Kidney epithelial cell (primary cell): ENCODE results near the gene IL37. TPM values are rescaled to one million over a fixed set of nuclear protein-coding genes. Genes with fewer than 3 reads are reported as not detected.

Source experiments
- DNase-seq: peaks from one replicate; pipeline ENCODE4 v3.0.0-alpha.2; 2010; ENCODE audit warnings: low read depth
- H3K27me3 ChIP-seq: 2 replicates; pipeline ENCODE4 v1.6.0; 2011; ENCODE audit warnings: low read length; ENCODE audit not compliant: control insufficient read depth, insufficient read depth
- H3K36me3 ChIP-seq: 2 replicates; pipeline ENCODE4 v1.5.1; 2011; ENCODE audit warnings: low read length; ENCODE audit not compliant: control insufficient read depth, insufficient read depth
- H3K4me3 ChIP-seq: 2 replicates; pipeline ENCODE4 v1.5.1; 2011; ENCODE audit warnings: low read depth, mild to moderate bottlenecking, control low read depth, low read length
- total RNA-seq: library from RNA; depleted of rRNA; stranded (reverse); fragments of >200 nt; gene quantifications from 2 replicates; pipeline ENCODE4 v1.2.3, GENCODE V29; 2015
- TF ChIP-seq, protein P1 (sequence below): IDR thresholded peaks from 2 replicates; pipeline ENCODE4 v1.5.1; 2011; ENCODE audit warnings: mild to moderate bottlenecking, moderate library complexity, low read length, control low read depth, inconsistent platforms; ENCODE audit not compliant: insufficient read depth, poor library complexity, severe bottlenecking

The IL37 gene
- total RNA-seq, 1 donor from 2014 or later, result not detected

DNA sequence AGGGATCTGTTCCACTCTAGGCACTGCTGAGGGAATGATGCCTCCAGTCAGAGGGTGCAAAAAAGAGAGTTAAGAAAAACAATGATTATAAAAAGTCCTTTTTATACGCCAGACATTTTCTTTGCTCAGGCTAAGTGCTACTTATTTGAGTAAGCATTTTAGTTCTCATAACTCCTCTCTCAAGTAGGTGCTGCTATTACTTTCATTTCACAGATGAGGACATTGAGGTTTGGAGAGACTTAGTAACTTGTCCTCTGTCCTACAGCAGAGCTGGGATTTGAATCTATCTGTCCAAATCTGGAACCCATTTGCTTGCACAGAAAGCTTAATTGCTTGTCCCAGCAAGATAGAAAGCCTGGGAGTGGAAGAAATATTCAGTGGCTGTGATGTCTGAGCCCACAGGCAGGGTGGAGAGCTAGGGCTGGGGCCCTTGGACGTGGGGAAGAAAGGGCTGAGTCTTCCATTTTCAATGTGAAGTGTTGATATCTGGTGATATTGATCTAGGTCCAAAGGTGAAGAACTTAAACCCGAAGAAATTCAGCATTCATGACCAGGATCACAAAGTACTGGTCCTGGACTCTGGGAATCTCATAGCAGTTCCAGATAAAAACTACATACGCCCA is 5.8 kb downstream of the IL37 start:
- DNase-seq, result no peak
- Histone ChIP-seq H3K36me3 (no peaks in the 10 kb centered on the region), H3K27me3 (no peaks in the 10 kb centered on the region), H3K4me3 (no peak overlapping the region)
- TF ChIP-seq, protein P1, sequence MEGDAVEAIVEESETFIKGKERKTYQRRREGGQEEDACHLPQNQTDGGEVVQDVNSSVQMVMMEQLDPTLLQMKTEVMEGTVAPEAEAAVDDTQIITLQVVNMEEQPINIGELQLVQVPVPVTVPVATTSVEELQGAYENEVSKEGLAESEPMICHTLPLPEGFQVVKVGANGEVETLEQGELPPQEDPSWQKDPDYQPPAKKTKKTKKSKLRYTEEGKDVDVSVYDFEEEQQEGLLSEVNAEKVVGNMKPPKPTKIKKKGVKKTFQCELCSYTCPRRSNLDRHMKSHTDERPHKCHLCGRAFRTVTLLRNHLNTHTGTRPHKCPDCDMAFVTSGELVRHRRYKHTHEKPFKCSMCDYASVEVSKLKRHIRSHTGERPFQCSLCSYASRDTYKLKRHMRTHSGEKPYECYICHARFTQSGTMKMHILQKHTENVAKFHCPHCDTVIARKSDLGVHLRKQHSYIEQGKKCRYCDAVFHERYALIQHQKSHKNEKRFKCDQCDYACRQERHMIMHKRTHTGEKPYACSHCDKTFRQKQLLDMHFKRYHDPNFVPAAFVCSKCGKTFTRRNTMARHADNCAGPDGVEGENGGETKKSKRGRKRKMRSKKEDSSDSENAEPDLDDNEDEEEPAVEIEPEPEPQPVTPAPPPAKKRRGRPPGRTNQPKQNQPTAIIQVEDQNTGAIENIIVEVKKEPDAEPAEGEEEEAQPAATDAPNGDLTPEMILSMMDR, result no peak

DNA sequence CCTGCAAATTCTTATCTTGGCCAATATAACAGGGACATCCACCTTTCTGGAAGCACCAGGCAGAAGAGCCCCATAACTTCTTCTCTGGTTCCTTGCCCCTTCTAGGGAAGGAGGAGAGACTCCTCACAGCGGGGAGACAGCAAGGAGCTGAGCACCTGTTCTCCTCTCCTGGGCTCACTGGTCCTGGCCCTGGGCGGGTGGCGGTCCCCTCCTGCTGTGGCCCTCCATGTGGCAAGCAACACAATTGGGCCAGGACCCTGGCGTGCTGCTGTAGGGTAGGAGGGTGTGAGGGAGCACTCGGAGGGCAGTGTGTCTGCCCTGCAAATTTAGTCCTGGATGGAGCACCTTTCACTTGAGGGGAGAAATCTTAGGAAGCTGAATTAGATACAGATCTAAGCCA is 6.9 kb downstream of the IL37 start:
- no peak overlapping the region for H3K4me3 ChIP-seq
- no peak for DNase-seq
- TF ChIP-seq, protein P1, result no peak
- no peaks in the 10 kb centered on the region for H3K36me3 ChIP-seq
- H3K27me3 ChIP-seq, result no peaks in the 10 kb centered on the region

DNA sequence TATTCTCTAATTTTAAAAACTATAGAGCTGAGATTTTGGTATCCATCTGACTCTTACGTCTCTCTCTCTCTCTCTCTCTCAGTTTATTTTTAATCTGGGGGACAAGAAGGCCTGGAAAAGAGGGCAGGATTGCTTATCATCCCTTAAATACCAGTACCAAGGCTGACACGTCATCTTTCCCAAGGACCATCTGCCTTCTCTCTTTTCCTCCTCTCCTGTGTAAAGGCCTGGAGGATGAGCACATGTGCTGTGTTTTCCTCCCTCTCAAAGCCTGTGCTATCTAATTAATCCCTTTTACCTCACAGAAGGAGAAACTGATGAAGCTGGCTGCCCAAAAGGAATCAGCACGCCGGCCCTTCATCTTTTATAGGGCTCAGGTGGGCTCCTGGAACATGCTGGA is 7.3 kb downstream of the IL37 start:
- H3K27me3 ChIP-seq, result no peaks in the 10 kb centered on the region
- TF ChIP-seq, protein P1, result no peak
- no peaks in the 10 kb centered on the region for H3K36me3 ChIP-seq
- no peak for DNase-seq
- no peak overlapping the region for H3K4me3 ChIP-seq

DNA sequence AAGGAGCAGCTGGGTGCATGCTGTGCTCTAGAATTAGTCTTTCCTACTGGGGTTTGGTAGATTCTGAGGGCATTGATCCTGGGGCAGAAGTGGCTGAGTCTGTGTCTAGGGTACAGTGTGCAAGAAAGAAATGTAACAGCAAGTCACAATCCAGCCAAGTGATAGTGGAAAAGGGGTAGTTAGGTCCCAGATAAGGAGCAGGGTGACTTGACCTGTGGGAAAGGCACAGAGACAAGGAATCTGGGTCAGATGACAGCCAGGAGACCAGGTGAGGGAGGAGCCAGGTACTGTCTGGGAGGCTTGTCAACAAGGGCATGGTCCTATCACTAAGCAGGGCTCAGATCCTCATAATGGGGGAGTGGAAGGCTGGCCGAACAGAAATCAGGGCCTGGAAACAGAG is 8.1 kb downstream of the IL37 start:
- H3K27me3 ChIP-seq, result no peaks in the 10 kb centered on the region
- TF ChIP-seq, protein P1, result no peak

DNA sequence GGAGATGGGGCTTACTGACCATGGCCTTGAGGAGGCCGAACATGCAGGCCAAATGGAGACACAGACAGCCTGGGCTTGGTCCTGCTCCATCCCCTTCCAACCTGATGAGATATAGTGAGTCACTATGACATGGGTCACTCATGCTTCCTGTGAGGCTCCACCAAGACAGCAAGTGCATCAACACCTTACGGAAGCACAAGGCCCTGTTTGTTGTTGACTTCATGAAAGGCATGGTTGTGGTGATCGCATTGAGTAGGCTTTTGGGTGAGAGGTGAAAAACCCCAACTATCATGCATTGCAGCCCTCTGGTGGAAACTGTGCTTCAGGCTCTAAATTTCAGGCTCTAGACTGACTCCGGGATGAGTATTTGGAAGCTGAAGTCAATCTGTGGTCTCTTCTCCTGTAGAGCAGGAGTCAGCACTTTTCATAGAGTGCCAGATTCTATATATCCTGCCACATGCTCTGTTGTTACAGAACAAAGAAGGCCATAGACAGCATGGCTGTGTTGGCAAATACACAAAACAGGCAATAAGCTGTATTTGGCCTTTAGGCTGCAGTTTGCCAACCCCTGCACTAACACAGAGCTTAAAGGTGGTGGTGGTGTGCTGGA is 10.1 kb downstream of the IL37 start:
- Histone ChIP-seq H3K36me3 (no peaks in the 10 kb centered on the region), H3K27me3 (peaks cover 3% of the 10 kb centered on the region), H3K4me3 (no peak overlapping the region)
- DNase-seq, result no peak
- TF ChIP-seq, protein P1, result no peak

More for the DNA sequence above, 8.1 kb downstream of the IL37 start:
- DNase-seq, result no peak
- no peaks in the 10 kb centered on the region for H3K36me3 ChIP-seq
- no peak overlapping the region for H3K4me3 ChIP-seq

DNA sequence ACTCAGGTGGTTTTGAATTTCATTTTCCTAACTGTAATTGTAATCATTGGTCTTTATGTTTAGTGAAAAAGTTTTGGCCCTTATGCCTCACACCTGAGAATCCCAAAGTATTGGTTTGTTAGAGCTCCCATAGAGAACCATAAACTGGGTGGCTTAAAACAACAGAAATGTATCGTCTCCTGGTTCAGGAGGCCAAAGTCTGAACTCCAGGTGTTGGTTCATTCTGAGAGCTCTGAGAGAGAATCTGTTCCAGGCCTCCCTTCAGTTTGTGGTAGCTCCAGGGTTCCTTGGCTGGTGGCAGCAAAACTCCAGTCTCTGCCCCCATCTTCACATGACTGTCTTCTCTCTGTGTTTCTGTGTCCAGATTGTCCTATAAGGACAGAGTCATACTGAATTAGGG is 11.0 kb downstream of the IL37 start:
- H3K27me3 ChIP-seq, result peaks cover 3% of the 10 kb centered on the region
- no peak overlapping the region for H3K4me3 ChIP-seq
- DNase-seq, result no peak
- TF ChIP-seq, protein P1, result no peak
- no peaks in the 10 kb centered on the region for H3K36me3 ChIP-seq
